ENCODE measurements around the gene PPP2R5C. TPM values are rescaled to one million over a fixed set of nuclear protein-coding genes. Genes with fewer than 3 reads are reported as not detected.

The PPP2R5C gene
- total and polyA plus RNA-seq, 9 of the 15 experiments (the other 6 are each of a cell fraction or from before 2014, with no cell fraction given): 284 to 617 (median 395) TPM

- Histone ChIP-seq H3K9ac (ENCODE audit: insufficient read depth in 1 of 2, low read depth in 2 of 2, low read length in 2 of 2) (no peak overlapping the region), H3K4me1 (replicated peaks in 1 of 2; ENCODE audit: control insufficient read depth in 2 of 2, insufficient read depth in 2 of 2, low read length in 2 of 2) (peaks cover 0 to 5% of the 10 kb centered on the region in 2 experiments; a peak in 2 of 5 replicates), H3K9me1 (ENCODE audit: control insufficient read depth, insufficient read depth, low read length) (no peaks in the 10 kb centered on the region), H4K20me1 (replicated peaks; ENCODE audit: control insufficient read depth, insufficient read depth, low read length) (no peaks in the 10 kb centered on the region; the same call in 1 of the 2 replicates), H3K4me3 (no peak overlapping the region), H3K9me3 (replicated peaks; ENCODE audit: control insufficient read depth, insufficient read depth, low read depth, low read length) (0 out of 2 replicates have a peak, but pooled peaks cover 2% of the 10 kb centered on the region), H3K27ac (ENCODE audit: extremely low read depth, low read depth, low read length) (no peak overlapping the region), H3K36me3 (ENCODE audit: control insufficient read depth, insufficient read depth, low read length) (peaks cover 57% of the 10 kb centered on the region; the same call in 2 of the 3 replicates), H2AFZ (ENCODE audit: low read depth, low read length) (no peak overlapping the region), H3K79me2 (ENCODE audit: control insufficient read depth, insufficient read depth, low read length) (peaks cover 95% of the 10 kb centered on the region), H3K4me2 (ENCODE audit: insufficient read depth, low read length) (no peak overlapping the region), H3K27me3 (ENCODE audit: control insufficient read depth in 2 of 2, insufficient read depth in 2 of 2, low read length in 2 of 2) (no peaks in the 10 kb centered on the region)
- CTCF ChIA-PET (ENCODE audit: low intra/inter-chr PET ratio): no interaction called here
- ATAC-seq: no peak
- DNase-seq (ENCODE audit: extremely low read depth in 1 of 4, low spot score in 3 of 4): no peak
- no TSS peak for BruUV-seq (replicated peaks)
- intact Hi-C loops (cut with micrococcal nuclease) (no loop called here), in situ Hi-C loops (cut with MboI) (no loop called here)
- POLR2A ChIA-PET: no interaction called here
- FAIRE-seq: no peak
- WGBS (ENCODE audit: insufficient coverage, low coverage, missing lambda C conversion rate): 92% methylated on average over 3 of the region's 10 CpGs
- TF ChIP-seq MXI1 (IDR thresholded peaks at IDR 0.05; ENCODE audit: low read depth, low read length): no peak
- no peak for TF ChIP-seq JUN (IDR thresholded peaks at IDR 0.05; ENCODE audit: borderline replicate concordance, low read depth, low read length)
- TF ChIP-seq JUN (CRISPR knock-in tag; IDR thresholded peaks at IDR 0.05; ENCODE audit: borderline replicate concordance): no peak
- no peak for TF ChIP-seq ZBTB12 (CRISPR knock-in tag; IDR thresholded peaks at IDR 0.05)
- no peak for TF ChIP-seq CLOCK (CRISPR knock-in tag; IDR thresholded peaks at IDR 0.05; ENCODE audit: borderline replicate concordance)
- TF ChIP-seq FOSL1 (tag; conservative IDR thresholded peaks at IDR 0.05): no peak
- TF ChIP-seq MEF2D (tag; conservative IDR thresholded peaks at IDR 0.05; ENCODE audit: low read depth): no peak
- no peak for TF ChIP-seq ZFP91 (CRISPR knock-in tag; IDR thresholded peaks at IDR 0.05)
- no peak for TF ChIP-seq SREBF2 (CRISPR knock-in tag; IDR thresholded peaks at IDR 0.05)
- no peak for TF ChIP-seq ZNF592 (IDR thresholded peaks at IDR 0.05)
- TF ChIP-seq ZNF212 (CRISPR knock-in tag; IDR thresholded peaks at IDR 0.05): no peak
- no peak for TF ChIP-seq ZBTB8A (IDR thresholded peaks at IDR 0.05; ENCODE audit: partially characterized antibody)
- no peak for TF ChIP-seq ZFP30 (CRISPR knock-in tag; IDR thresholded peaks at IDR 0.05; ENCODE audit: borderline replicate concordance)
- TF ChIP-seq STAT5B (CRISPR knock-in tag; IDR thresholded peaks at IDR 0.05): no peak
Measured at GRCh38 chr14:101775826-101776225, 14.3 kb downstream of the PPP2R5C start.
